ENCODE results near the gene SLC9A3.
A peak's percentile ranks its signal among the peaks of the same experiment; 100 is the strongest.

SLC9A3 gene

DNA sequence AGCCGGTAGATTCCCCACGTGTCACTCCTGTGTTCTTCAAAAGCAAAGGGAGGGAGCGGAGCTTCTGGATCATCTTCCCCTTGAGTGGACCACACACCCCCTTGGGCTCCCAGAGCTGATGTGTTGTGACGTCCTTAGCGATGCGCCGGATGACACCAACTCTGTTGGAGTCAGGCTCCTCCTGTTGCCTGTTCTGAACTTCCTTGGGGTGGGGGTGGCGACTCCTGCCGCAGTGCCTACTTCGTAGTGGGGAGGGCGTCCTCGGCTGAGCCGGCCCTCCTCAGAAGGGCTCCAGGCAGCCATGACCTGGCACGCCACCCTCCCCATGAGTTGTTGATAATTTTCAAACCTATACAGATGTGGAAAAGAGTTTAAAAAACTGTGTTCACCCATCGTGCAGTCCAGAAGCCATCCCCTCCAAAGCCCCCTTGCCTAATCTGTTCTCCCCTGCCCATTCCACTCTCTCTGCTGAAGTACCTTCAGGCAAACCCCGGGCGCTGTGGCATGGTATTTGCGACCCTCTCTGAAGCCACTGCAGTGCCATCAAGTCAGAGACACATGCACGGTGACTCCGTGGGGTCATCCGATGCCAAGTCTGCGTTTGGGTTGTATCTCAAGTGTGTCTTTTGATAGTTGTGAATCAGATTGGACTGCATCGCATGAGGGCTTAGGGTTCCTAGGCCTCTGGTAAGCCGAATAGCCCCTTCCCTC lies 64.5 kb downstream of the SLC9A3 start:
- Mint-ChIP-seq H3K36me3 (ENCODE audit: low read depth) (peaks cover 74% of the 10 kb centered on the region), H3K4me3 (peak overlapping the region; percentile 59), H3K4me1 (ENCODE audit: low read depth) (peaks cover 49% of the 10 kb centered on the region)

DNA sequence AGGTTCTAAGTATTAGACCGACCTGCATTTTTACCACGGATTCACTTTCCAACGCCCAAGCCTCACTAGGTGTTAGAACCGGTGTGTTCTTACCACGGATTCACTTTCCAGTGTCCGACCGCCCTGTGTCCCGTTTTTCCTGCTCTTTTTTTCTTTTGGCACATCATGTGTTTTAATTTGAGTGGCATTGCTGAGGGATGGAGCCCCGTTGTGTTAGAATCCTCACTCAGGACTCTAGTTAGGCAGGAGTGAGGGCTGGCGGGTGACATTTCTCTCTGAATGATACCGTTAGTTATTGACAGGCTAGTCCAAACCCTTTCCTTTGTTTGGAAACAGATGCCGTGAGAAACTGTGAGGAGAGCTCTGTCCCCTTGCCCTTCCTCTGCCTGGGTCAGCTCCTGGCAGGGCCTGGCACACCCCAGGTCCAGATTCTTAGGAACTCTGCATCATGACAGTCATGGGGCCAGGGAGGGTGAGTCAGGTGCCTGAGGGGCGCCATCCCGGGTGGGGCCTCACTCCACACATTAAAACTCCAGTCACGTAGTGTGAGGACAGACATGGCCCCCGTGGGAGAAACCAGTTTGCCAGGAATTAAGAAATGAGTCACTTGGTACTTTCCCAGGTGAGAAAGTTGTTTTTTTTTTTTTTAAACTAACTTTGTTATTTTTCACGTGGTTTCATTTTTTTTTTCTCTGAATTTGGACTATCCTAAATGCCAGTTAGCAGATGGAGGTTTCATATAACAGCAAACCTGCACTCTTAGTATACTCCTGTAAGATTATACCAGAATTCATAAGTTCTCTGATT lies 65.5 kb downstream of the SLC9A3 start:
- H3K27me3 Mint-ChIP-seq (ENCODE audit: low read depth) = no peaks in the 10 kb centered on the region
- peak overlapping the region; percentile 37 for H3K4me3 Mint-ChIP-seq
- H3K27ac Mint-ChIP-seq = peak overlapping the region; percentile 84
- no peaks in the 10 kb centered on the region for H3K9me3 Mint-ChIP-seq
- peaks cover 52% of the 10 kb centered on the region for H3K4me1 Mint-ChIP-seq (ENCODE audit: low read depth)
- peaks cover 75% of the 10 kb centered on the region for H3K36me3 Mint-ChIP-seq (ENCODE audit: low read depth)

More for the DNA sequence above, 64.5 kb downstream of the SLC9A3 start:
- Mint-ChIP-seq H3K27ac (peak overlapping the region; percentile 84), H3K27me3 (ENCODE audit: low read depth) (no peaks in the 10 kb centered on the region), H3K9me3 (no peaks in the 10 kb centered on the region)

DNA sequence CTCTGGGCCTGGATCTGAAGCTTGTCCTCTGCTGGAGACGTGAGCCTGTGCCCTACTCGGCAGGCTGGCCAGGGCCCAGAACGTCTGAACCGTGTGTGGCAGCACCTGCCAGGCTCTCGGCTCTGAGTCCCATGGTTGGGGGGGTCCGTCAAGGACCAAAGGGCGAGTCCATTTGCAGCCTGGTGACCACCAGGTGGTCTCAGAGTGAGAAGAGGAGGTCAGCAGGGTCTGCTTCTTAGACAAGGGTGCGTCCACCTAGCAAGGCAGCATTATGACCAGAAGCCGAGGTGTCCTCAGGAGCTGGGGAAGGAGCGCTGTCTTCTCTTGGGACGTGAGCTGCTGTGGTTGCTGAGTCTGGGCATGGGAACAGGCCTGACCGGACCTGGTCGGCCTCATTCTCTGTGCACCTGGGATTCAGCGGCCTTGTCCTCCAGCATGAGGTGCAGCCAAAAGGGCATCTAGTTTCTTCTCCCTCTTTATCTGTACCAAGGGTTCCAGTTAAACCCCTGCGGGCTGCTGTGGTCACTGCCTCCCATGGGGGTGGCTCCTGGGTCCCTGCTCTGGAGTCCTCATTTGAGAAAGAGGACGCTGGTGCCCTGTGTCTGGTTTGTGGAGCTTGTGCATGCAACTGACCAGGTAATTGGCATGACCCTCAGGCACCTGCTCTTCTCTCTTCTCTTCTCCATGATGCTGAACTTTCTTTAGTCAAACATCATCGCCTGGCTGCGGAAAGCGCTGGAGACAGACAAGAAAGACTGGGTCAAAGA lies 66.9 kb downstream of the SLC9A3 start:
- no peak overlapping the region for H3K4me3 Mint-ChIP-seq
- H3K27ac Mint-ChIP-seq = no peak overlapping the region
- H3K27me3 Mint-ChIP-seq (ENCODE audit: low read depth) = no peaks in the 10 kb centered on the region

DNA sequence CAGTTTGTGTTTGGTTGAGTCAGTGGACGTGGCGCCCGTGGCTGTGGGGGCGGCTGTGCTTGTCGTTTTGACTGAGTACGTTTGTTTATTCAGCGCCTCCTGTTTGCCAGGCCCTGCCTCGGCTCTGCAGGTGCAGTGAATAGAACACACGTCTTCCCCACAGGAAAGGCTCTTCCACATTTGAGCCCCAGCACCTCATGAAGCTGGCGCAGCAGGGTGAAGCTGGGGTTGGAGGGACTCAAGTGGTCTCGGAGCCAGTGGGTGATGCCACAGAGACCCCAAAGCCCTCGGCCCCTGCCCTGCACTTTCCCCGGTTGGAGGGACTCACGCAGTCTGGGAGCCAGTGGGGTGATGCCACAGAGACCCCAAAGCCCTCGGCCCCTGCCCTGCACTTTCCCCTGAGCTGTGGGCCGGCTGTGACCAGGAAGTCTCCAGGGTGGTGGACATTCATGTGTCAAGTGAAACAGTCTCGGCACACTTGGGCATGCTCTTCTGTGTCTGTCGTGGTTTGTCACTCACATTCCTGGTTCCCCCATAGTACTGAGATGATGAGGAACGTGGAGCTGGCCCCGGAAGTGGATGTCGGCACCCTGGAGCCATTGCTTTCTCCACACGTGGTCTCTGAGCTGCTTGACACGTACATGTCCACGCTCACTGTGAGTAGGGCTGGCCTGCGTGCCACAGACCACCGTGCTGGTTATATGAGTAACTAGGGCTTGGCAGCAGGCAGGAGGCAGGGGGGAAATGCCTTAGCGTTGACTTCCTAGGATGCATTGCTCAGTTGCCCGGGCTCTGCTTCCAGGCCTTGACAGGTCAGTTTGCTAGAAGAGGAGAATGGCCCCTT lies 67.7 kb downstream of the SLC9A3 start:
- Mint-ChIP-seq H3K27me3 (ENCODE audit: low read depth) (no peaks in the 10 kb centered on the region), H3K27ac (peak overlapping the region; percentile 31), H3K4me1 (ENCODE audit: low read depth) (peaks cover 59% of the 10 kb centered on the region), H3K36me3 (ENCODE audit: low read depth) (peaks cover 81% of the 10 kb centered on the region), H3K9me3 (peaks cover 20% of the 10 kb centered on the region), H3K4me3 (no peak overlapping the region)

More for the DNA sequence above, 66.9 kb downstream of the SLC9A3 start:
- H3K36me3 Mint-ChIP-seq (ENCODE audit: low read depth) = peaks cover 80% of the 10 kb centered on the region
- H3K4me1 Mint-ChIP-seq (ENCODE audit: low read depth) = peaks cover 60% of the 10 kb centered on the region
- H3K9me3 Mint-ChIP-seq = peaks cover 12% of the 10 kb centered on the region

DNA sequence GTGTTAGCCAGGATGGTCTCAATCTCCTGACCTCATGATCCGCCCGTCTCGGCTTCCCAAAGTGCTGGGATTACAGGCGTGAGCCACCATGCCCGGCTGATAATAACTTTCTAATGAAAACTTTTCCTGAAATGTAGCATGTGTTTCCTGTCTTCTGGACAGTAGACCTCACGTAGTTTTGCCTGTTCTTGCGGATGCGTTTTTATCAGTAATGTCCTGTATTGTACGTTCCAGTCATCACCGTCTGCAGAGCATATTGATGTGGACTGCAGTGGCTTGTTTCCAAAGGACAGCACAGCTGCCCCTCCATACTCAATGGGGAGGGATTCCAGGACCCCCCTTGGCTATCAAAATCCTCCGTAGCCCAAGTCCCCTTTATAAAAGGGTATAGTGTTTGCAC lies 68.4 kb downstream of the SLC9A3 start:
- Mint-ChIP-seq H3K4me1 (ENCODE audit: low read depth) (peaks cover 59% of the 10 kb centered on the region), H3K27ac (no peak overlapping the region), H3K4me3 (no peak overlapping the region), H3K36me3 (ENCODE audit: low read depth) (peaks cover 88% of the 10 kb centered on the region), H3K9me3 (peaks cover 28% of the 10 kb centered on the region), H3K27me3 (ENCODE audit: low read depth) (no peaks in the 10 kb centered on the region)

DNA sequence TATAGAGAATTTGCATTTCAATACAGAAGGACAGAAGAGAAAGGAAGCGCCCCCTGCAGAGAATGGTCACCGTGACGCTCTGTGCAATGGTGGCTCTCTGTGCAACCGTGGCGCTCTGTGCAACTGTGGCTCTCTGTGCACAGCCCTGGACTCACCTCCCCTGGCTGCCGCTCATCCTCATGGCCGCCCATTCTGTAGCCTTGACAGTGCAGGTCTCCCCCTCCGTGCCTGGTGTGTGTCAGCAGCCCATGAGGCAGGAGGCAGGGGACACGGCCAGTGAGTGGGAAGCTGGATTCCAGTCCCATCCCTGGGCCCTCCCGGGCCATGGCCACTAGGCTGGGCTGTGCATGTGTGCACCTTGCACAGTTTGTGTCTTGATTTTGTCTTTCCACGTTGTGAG lies 69.3 kb downstream of the SLC9A3 start:
- Mint-ChIP-seq H3K4me1 (ENCODE audit: low read depth) (peaks cover 51% of the 10 kb centered on the region), H3K4me3 (no peak overlapping the region), H3K9me3 (peaks cover 35% of the 10 kb centered on the region), H3K27me3 (ENCODE audit: low read depth) (no peaks in the 10 kb centered on the region), H3K36me3 (ENCODE audit: low read depth) (peaks cover 87% of the 10 kb centered on the region), H3K27ac (no peak overlapping the region)

DNA sequence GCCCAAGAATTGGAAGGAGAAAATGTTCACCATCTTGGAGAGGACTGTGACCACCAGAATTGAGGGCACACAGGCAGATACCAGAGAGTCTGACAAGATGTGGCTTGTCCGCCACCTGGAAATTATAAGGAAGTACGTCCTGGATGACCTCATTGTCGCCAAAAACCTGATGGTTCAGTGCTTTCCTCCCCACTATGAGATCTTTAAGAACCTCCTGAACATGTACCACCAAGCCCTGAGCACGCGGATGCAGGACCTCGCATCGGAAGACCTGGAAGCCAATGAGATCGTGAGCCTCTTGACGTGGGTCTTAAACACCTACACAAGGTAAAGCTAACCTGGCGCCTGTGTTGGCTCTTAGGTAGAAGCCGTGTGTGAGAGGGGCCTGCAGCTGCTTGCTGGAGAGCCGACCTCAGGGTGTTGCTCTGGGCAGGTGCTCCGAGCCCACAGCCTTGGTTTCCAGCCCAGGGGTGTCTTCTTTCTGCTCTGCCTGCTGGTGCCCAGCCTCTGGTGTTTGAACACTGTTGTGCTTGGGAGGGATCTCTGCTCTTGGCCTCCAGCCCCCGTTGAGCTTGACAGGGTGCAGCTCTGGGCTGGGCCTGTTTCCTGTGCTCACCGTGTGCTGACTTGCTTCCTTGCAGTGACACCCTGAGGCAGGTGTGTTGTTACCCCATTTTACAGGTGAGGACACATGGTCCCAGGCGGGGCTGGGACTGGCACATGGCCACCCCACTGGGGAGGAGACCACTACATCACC lies 70.3 kb downstream of the SLC9A3 start:
- Mint-ChIP-seq H3K27me3 (ENCODE audit: low read depth) (no peaks in the 10 kb centered on the region), H3K36me3 (ENCODE audit: low read depth) (peaks cover 85% of the 10 kb centered on the region), H3K4me3 (peak overlapping the region; percentile 68), H3K9me3 (peaks cover 35% of the 10 kb centered on the region), H3K4me1 (ENCODE audit: low read depth) (peaks cover 41% of the 10 kb centered on the region), H3K27ac (peak overlapping the region; percentile 87)

DNA sequence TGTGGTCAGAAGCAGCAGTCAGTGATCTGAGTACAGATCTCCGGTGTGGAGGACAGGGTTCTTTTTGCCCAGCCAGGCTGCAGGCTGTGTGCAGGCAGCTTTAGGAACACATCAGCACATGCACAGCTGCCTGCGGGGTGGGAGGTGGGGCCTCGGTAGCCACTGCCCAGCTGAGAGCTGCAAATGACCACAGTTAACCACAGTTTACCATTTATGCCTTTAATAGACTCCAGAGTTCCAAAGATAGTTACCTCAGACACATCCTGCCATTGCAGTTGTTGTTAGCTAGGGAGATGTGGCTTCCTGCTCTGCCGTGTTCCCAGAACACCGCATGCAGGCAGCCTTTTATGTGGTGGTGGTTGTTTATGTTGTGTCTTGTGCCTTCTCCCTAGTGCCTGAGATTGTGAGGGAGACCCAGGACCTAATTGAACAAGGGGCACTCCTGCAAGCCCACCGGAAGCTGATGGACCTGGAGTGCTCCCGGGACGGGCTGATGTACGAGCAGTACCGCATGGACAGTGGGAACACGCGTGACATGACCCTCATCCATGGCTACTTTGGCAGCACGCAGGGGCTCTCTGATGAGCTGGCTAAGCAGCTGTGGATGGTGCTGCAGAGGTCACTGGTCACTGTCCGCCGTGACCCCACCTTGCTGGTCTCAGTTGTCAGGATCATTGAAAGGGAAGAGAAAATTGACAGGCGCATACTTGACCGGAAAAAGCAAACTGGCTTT lies 71.1 kb downstream of the SLC9A3 start:
- H3K27ac Mint-ChIP-seq = peak overlapping the region; percentile 87
- H3K4me1 Mint-ChIP-seq (ENCODE audit: low read depth) = peaks cover 39% of the 10 kb centered on the region
- peaks cover 85% of the 10 kb centered on the region for H3K36me3 Mint-ChIP-seq (ENCODE audit: low read depth)
- H3K4me3 Mint-ChIP-seq = peak overlapping the region; percentile 62
- peaks cover 35% of the 10 kb centered on the region for H3K9me3 Mint-ChIP-seq
- no peaks in the 10 kb centered on the region for H3K27me3 Mint-ChIP-seq (ENCODE audit: low read depth)

DNA sequence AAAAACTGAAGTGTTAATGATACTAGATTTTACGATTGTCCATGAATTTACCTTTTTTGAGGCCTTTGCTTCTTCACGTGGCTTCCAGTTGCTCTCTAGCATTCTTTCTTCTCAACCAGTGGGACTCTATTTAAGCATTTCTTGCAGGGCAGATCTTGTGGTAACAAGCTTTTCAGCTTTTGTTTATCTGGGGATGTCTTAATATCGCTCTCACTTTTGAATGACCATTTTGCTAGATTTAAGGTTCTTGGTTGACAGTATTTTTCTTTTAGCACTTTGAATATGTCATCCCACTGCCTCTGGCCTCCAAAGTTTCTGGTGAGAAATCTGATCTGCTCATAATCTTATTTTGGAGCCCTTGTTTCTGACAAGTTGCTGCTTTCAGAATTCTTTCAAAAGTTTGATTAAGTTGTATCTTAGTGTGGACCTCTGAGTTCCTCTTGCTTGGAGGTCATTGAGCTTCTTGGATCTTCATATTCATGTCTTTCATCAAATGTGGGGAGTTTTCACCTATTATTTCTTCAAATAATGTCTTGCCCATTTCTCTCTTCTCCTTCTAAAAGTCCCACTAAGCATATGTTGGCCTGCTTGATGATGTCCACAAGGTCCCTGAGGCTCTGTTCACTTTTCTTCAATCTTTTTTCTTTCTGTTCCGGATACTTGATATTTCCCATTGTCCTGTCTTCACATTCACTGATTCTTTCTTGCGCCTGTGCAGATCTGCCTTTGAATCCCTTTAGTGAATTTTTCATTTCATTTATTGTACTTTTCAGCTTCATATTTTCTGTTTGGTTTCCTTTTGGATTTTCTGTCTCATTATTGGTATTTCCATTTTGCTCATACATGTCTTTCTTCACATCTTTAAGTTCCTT lies 72.4 kb downstream of the SLC9A3 start:
- H3K27me3 Mint-ChIP-seq (ENCODE audit: low read depth) = no peaks in the 10 kb centered on the region
- peaks cover 36% of the 10 kb centered on the region for H3K4me1 Mint-ChIP-seq (ENCODE audit: low read depth)
- H3K4me3 Mint-ChIP-seq = no peak overlapping the region
- peak overlapping the region; percentile 87 for H3K27ac Mint-ChIP-seq
- H3K36me3 Mint-ChIP-seq (ENCODE audit: low read depth) = peaks cover 82% of the 10 kb centered on the region
- H3K9me3 Mint-ChIP-seq = peaks cover 35% of the 10 kb centered on the region

DNA sequence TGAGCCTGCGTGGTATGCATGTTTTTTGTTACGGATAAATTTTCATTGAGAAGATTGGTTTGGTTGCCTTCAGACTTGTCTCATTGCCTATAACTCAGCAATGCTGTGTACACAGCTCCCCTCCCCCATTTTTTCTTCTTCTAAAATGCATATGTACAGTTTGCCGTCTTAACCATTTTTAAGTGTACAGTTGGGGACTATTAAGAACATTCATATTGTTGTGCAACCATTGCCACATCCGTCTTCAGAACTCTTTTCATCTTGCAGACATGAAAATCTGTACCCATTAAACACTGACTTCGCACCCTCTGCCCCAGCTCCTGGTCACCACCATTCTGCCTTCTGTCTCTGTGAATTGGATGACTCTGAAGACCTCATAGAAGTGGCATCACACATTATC lies 75.1 kb downstream of the SLC9A3 start:
- Mint-ChIP-seq H3K4me3 (no peak overlapping the region), H3K27ac (no peak overlapping the region), H3K27me3 (ENCODE audit: low read depth) (no peaks in the 10 kb centered on the region), H3K36me3 (ENCODE audit: low read depth) (peaks cover 77% of the 10 kb centered on the region), H3K9me3 (peaks cover 35% of the 10 kb centered on the region), H3K4me1 (ENCODE audit: low read depth) (peaks cover 46% of the 10 kb centered on the region)

DNA sequence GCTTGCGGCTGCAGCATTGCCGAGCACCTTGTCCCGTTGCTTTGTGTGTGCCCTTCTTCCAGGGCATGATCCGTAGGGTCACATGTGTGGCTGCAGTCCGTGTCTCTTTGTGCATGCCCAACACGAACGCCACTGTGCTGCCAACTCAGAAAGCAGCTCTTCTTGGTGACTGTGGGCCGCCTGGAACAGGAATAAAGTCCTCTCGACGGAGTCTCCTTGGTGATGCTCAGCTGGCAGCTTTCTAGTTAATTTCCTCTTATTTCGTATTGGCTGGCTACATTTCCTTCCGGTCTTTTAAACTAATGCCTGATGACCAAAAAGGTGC lies 75.5 kb downstream of the SLC9A3 start:
- H3K9me3 Mint-ChIP-seq = peaks cover 35% of the 10 kb centered on the region
- H3K27ac Mint-ChIP-seq = no peak overlapping the region
- H3K36me3 Mint-ChIP-seq (ENCODE audit: low read depth) = peaks cover 72% of the 10 kb centered on the region
- peaks cover 42% of the 10 kb centered on the region for H3K4me1 Mint-ChIP-seq (ENCODE audit: low read depth)
- H3K4me3 Mint-ChIP-seq = no peak overlapping the region
- no peaks in the 10 kb centered on the region for H3K27me3 Mint-ChIP-seq (ENCODE audit: low read depth)

DNA sequence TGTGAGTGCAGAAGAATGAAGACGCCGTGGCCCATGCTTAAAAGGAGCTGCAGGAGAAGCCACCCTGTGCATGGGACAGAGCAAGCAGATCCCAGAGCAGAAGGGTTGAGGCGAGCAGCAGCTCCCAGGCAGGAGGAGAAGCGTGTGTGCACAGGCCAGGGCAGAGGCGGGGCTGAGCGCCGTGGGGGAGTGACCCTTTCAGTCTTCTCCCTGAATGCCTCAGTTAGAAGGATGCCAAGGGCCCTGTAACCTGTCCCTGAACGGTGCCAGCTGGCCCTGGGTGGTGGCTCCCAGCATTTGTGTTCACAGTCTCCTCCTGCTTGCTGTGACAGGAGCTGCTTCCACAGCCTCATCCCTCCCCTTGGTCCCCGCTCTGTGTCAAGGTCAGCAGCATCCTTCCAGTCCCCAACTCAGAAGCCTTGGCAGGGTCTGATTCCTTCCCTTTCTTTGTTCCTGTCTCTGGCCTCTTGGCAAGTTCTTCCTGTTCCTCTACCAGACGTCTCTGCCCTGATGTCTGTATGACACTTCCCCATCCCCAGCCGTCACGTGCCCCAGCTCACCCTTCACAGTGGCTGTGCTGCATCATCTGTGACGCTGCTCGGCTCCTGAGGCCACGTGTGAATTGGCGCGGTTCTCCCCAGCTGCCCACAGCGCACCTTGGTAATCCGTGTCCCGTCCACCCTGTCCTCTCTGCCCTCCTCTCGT lies 76.0 kb downstream of the SLC9A3 start:
- H3K27ac Mint-ChIP-seq = peak overlapping the region; percentile 45
- peaks cover 31% of the 10 kb centered on the region for H3K9me3 Mint-ChIP-seq
- no peaks in the 10 kb centered on the region for H3K27me3 Mint-ChIP-seq (ENCODE audit: low read depth)
- H3K36me3 Mint-ChIP-seq (ENCODE audit: low read depth) = peaks cover 67% of the 10 kb centered on the region
- no peak overlapping the region for H3K4me3 Mint-ChIP-seq
- peaks cover 37% of the 10 kb centered on the region for H3K4me1 Mint-ChIP-seq (ENCODE audit: low read depth)
